Immature natural killer cell (primary cell): ENCODE data around the gene UQCC2. TPM values are rescaled to one million over a fixed set of nuclear protein-coding genes. Genes with fewer than 3 reads are reported as not detected.

Source experiments
- DNase-seq, 3 donors: peaks; one replicate each; pipeline ENCODE4 v3.0.0; 2022; ENCODE audit warnings: mixed read lengths in 1 of 3
- H3K27ac Mint-ChIP-seq, 6 donors: one replicate each; pipeline ENCODE4 v1.8.0; 2020; ENCODE audit warnings: mixed read lengths in 6 of 6, mild to moderate bottlenecking in 5 of 6, inconsistent platforms in 4 of 6, moderate library complexity in 3 of 6
- H3K27me3 Mint-ChIP-seq, 3 donors: one replicate each; pipeline ENCODE4 v1.8.0; 2020 to 2021; ENCODE audit warnings: low read depth in 3 of 3, mild to moderate bottlenecking in 3 of 3, mixed read lengths in 3 of 3, moderate library complexity in 3 of 3, inconsistent platforms in 1 of 3
- H3K36me3 Mint-ChIP-seq, 3 donors: one replicate each; pipeline ENCODE4 v1.8.0; 2020; ENCODE audit warnings: mixed read lengths in 3 of 3, inconsistent platforms in 2 of 3, mild to moderate bottlenecking in 2 of 3
- H3K4me1 Mint-ChIP-seq, 2 donors: one replicate each; pipeline ENCODE4 v1.8.0; 2020; ENCODE audit warnings: inconsistent platforms in 2 of 2, mild to moderate bottlenecking in 2 of 2, mixed read lengths in 2 of 2, moderate library complexity in 1 of 2
- H3K4me3 Mint-ChIP-seq, 5 donors: one replicate each; pipeline ENCODE4 v1.8.0; 2020; ENCODE audit warnings: mild to moderate bottlenecking in 5 of 5, mixed read lengths in 5 of 5, inconsistent platforms in 3 of 5, moderate library complexity in 3 of 5
- H3K9me3 Mint-ChIP-seq, 6 donors: one replicate each; pipeline ENCODE4 v1.8.0; 2020; ENCODE audit warnings: mild to moderate bottlenecking in 6 of 6, mixed read lengths in 6 of 6, inconsistent platforms in 4 of 6, moderate library complexity in 3 of 6
- polyA plus RNA-seq, 3 donors: library from polyadenylated mRNA; unstranded; fragments of 300-500 nt; fragmentation: Illumina TruSeq; gene quantifications; one replicate each; pipeline ENCODE4 v1.2.3, GENCODE V29; 2021

Gene UQCC2
- polyA plus RNA-seq, 3 donors from 2014 or later: 27.9 to 48.8 (median 37.4) TPM

DNA sequence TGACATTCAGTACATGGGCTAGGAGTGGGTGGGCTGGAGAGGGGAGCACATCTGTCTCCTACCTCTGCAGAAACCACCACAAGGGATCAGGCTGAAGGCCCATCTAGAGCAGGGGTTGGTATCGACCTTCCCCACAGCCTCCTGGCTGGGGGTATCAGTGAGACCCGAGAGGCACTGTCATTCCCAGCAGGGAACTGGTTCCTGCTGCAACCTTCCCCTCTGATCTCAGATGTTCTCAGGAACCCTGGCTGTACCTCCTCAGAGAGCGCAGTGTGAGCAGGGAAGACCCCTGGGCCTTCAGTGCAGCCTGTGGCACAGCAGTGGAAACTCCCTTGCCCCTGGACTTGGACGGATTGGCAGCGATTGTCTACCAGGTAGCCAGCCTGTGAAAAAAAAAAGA, 27.4 kb upstream of the UQCC2 start:
- DNase-seq: no peak
- peaks cover 0 to 2% (median 1%) of the 10 kb centered on the region in 3 donors for H3K27me3 Mint-ChIP-seq
- no peaks in the 10 kb centered on the region for H3K4me1 Mint-ChIP-seq
- no peak overlapping the region for H3K27ac Mint-ChIP-seq
- H3K9me3 Mint-ChIP-seq: peaks cover 0 to 2% (median 0%) of the 10 kb centered on the region in 6 donors
- no peak overlapping the region for H3K4me3 Mint-ChIP-seq
- H3K36me3 Mint-ChIP-seq: no peaks in the 10 kb centered on the region

DNA sequence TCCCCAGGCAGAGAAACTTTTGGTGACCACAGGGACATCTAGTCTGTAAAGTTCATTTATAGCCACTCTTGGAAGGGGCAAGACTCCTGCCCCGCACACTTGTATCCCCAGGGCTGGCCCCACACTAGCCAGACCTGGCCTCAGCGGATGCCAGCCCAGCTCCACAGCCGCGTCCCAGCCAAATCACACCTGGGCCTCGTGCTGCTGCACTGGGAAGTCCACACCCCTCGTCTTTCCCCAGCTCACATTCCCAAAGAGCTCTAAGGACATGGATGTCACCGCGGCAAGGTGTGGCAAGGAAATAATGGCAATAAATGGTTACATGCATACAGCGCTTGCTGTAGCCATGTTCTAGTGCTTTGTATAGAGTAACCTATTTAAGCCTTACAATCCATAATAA, 26.7 kb upstream of the UQCC2 start:
- Mint-ChIP-seq H3K4me1 (no peaks in the 10 kb centered on the region), H3K9me3 (peaks cover 0 to 2% (median 0%) of the 10 kb centered on the region in 6 donors), H3K27me3 (peaks cover 0 to 2% (median 0%) of the 10 kb centered on the region in 3 donors), H3K4me3 (no peak overlapping the region), H3K27ac (no peak overlapping the region), H3K36me3 (no peaks in the 10 kb centered on the region)
- DNase-seq: no peak

DNA sequence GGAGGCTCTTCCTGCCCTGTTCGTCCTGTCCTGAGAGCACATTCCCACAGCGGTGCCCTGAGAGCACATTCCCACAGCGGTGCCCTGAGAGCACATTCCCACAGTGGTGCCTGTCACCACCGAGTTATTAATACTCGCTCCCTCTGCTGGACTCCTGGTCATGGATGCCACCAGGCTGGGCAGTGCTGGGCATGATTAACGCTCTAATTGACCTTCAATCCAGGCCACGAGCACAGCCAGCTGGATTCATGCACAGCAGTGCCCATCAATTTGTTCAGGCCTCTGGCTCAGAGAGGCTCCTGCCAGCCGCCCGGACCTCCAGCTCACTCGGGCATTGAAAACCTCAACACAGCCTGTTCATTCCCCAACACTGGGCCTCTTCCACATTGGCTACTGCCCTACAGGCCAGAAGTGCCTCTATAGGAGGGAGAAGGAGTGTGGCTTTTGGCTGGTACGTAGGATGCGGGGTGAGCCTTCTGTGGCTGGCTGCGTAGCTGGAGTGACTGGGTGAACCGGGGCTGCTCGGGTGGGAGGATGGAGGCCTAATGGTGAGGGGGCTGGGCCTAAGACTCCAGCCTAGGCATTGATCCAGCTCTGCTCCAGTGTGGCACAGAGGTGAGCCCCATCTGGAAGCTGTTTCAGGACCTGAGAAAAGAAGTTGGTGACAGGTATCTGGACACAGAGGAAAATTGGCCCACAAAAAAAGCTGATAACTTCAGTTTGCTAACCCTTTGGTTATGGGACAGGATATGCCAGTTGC, 25.9 kb upstream of the UQCC2 start:
- Mint-ChIP-seq H3K27me3 (no peaks in the 10 kb centered on the region), H3K4me1 (no peaks in the 10 kb centered on the region), H3K4me3 (no peak overlapping the region), H3K27ac (no peak overlapping the region), H3K36me3 (no peaks in the 10 kb centered on the region), H3K9me3 (no peaks in the 10 kb centered on the region)
- no peak for DNase-seq

DNA sequence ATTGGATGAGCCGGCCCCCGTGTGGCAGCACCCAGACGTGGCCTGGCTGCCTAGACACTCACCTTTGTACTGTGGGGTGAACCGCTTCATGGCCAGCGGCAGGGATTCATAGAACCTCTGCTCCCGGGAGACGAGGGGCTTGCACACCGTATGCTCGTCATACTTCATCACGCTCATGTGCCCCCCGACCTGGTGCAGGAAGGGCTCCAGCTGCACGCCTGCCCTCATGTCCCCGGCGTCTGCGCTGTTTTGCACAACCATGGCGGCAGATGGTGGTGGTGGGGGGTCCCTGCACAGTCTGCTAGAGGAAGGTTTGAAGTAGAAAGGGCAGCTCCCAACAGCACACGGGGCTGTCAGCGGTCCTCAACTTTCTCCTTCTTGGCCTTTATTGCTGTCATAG, 23.7 kb upstream of the UQCC2 start:
- no peak for DNase-seq

DNA sequence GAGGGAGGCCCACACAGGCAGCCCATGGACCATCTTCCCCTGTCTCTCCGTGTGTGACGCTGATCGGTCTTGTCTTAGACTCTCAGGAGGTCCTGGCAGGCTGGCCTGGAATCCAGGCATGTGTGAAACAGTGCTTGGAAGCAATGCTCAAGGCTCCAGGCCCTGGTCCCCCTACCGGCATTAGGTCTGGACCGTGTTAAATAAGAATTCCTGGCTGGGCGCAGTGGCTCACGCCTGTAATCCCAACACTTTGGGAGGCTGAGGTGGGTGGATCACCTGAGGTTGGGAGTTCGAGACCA, 22.2 kb upstream of the UQCC2 start:
- no peak for DNase-seq
- Mint-ChIP-seq H3K27me3 (peaks cover 0 to 1% (median 0%) of the 10 kb centered on the region in 3 donors), H3K4me3 (no peak overlapping the region), H3K4me1 (no peaks in the 10 kb centered on the region), H3K9me3 (no peaks in the 10 kb centered on the region), H3K36me3 (no peaks in the 10 kb centered on the region), H3K27ac (no peak overlapping the region)

More for the DNA sequence above, 23.7 kb upstream of the UQCC2 start:
- Mint-ChIP-seq H3K36me3 (no peaks in the 10 kb centered on the region), H3K4me1 (no peaks in the 10 kb centered on the region), H3K9me3 (no peaks in the 10 kb centered on the region), H3K4me3 (no peak overlapping the region), H3K27me3 (no peaks in the 10 kb centered on the region), H3K27ac (no peak overlapping the region)

DNA sequence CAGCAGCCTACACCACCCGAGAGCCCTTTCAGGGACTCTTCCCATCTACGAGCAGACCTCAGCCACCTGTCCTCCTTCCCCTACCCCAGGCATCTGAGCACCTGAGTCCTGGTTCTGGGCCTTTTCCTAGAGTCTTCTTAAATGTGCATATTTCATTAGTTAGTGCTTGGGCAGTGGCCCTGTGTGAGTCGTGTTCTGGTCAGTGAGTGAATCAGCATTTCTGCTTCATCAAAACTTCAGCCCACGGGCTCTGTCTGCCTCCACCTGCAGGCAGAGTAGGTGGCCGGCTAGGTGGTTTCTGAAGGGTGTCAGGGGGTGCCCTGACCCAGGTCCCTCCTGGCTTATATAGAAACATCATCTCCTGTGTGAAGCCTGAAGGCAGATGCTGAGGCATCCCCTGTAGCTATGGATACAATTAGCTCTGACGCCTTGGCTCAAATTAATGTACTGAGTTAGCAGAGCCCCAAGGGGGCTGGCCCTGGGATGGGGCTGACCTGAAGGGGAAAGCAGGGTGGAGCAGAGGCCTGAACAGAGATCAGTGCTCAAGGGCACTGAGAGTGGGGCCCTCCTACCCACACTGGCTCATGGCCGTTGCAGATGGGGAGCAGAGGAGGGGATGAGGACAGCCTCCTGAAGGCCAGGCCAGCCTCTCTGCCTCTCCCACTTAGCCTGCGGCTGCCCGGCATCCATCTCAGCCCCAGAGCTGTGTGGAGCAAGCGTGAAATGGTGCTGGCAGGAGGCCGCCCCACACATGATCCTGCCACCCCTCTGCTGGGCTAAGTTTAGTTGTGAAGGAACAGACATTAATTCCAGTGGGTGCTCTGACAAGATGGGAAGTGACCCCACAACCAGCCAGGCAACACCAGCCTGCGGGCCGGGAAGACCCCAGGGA, 21.6 kb upstream of the UQCC2 start:
- Mint-ChIP-seq H3K9me3 (no peaks in the 10 kb centered on the region), H3K27ac (no peak overlapping the region), H3K36me3 (no peaks in the 10 kb centered on the region), H3K4me1 (no peaks in the 10 kb centered on the region), H3K27me3 (peaks cover 0 to 1% (median 0%) of the 10 kb centered on the region in 3 donors), H3K4me3 (no peak overlapping the region)
- no peak for DNase-seq

DNA sequence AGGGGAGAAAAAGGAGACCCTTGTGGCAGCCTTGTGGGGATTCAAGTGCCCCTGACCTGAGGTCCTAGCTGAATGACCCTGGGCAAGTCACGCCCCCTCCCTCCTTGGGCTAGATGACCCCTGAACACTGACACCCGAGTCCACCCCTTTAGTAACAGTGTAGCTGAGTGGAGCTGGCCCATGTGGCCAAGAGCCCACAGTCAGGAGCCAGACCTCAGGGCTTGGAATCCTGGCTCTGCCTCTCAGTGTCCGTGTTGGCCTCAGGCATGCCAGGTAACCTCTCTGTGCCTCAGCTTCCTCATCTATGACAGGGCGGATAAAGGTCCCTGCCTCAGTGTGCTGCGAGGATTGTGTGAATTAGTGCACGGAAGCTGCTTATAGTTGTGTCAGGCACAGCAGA, 20.9 kb upstream of the UQCC2 start:
- Mint-ChIP-seq H3K4me1 (no peaks in the 10 kb centered on the region), H3K4me3 (no peak overlapping the region), H3K9me3 (no peaks in the 10 kb centered on the region), H3K27me3 (peaks cover 0 to 1% (median 0%) of the 10 kb centered on the region in 3 donors), H3K36me3 (no peaks in the 10 kb centered on the region), H3K27ac (no peak overlapping the region)
- DNase-seq: no peak

DNA sequence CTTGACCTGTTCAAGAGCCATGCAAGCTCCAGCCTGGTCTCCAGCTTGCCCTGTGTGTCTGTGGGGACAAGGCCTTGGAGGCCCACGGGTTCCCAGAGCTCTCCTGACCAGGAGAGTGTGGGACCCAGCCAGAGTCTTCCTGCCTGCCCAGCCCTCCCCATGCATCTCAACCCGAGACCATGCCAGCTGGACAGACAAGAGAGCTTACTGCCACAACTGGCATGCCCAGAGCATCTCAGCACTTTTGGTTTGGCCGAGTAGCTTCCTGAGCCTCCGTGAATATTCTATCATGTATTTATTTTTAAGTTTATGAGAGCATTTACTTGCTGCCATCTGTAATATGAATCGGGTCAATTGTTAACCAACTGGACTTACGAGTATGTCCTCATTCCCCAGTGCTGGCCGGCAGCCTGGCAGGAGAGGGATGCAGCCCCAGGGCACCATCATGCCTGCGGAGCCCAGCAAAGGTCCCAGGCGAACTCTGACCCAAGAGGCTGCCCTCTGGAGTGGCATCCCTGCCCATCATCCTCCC, 20.3 kb upstream of the UQCC2 start:
- Mint-ChIP-seq H3K36me3 (no peaks in the 10 kb centered on the region), H3K4me3 (no peak overlapping the region), H3K27ac (no peak overlapping the region), H3K9me3 (no peaks in the 10 kb centered on the region), H3K4me1 (no peaks in the 10 kb centered on the region), H3K27me3 (peaks cover 0 to 1% (median 0%) of the 10 kb centered on the region in 3 donors)
- no peak for DNase-seq

DNA sequence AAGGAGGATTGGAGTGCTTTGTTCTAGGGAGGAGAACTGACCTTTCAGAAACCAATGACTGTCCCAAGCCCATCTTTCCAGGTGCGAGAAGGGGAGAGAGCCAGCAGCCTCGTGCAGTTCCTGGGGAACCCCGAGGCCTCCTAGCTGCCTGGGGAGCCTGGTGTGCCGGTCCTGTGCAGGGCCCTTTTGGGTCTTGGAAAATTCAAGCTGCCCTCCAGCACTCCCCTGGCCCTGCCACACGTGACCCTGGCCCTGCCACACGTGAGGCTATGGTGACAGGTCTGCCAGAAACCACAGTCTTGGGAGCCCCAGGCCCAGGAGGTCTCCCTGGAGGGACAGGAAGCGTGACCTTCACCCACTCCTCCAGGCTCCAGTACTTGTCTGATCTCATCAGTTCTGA, 19.5 kb upstream of the UQCC2 start:
- H3K4me3 Mint-ChIP-seq: no peak overlapping the region
- peaks cover 0 to 2% (median 1%) of the 10 kb centered on the region in 3 donors for H3K27me3 Mint-ChIP-seq
- H3K36me3 Mint-ChIP-seq: no peaks in the 10 kb centered on the region
- H3K4me1 Mint-ChIP-seq: no peaks in the 10 kb centered on the region
- no peak for DNase-seq
- H3K9me3 Mint-ChIP-seq: no peaks in the 10 kb centered on the region
- no peak overlapping the region for H3K27ac Mint-ChIP-seq

DNA sequence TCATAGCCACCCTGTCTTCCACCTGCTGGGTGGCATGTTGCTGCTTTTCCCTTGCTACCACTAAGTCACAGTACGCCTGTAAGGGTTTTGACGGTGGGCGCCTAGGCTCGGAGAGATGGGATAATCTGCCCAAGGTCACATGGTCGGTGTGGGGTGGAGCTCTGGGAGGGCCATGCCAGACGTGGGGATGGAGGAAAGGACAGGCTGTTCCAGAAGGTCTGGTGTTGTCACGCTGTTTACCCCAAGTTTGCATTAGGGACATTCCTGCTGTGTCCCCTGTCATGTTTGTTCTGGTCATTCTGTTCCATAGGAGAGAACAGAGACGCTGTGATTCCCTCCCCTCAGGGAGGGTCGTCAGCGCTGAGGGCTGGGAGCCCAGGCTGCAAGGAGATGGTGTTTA, 19.1 kb upstream of the UQCC2 start:
- Mint-ChIP-seq H3K27ac (no peak overlapping the region), H3K27me3 (peaks cover 0 to 2% (median 1%) of the 10 kb centered on the region in 3 donors), H3K4me3 (no peak overlapping the region), H3K9me3 (no peaks in the 10 kb centered on the region), H3K4me1 (no peaks in the 10 kb centered on the region), H3K36me3 (no peaks in the 10 kb centered on the region)
- no peak for DNase-seq

DNA sequence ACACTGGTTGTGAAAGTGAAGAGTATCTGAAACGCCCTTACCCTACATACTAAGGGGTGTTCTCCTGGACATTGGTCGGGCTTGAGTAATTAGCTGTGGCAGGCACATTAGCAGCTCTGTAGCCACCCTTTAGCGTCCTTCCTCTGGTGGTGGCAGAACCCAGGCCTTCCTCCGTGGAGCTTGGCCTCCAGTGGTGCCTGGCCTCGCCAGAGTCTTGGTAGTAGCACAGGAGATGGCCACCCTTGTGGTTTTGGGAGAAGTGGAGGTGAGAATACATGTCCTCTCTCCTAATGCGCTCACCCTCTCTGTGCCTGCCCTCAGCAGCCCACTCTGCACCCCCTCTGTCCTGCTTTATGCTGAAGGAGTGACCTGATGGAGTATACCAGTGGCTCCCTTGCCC, 17.6 kb upstream of the UQCC2 start:
- Mint-ChIP-seq H3K27ac (no peak overlapping the region), H3K36me3 (no peaks in the 10 kb centered on the region), H3K4me3 (no peak overlapping the region), H3K27me3 (peaks cover 0 to 2% (median 1%) of the 10 kb centered on the region in 3 donors), H3K9me3 (no peaks in the 10 kb centered on the region), H3K4me1 (no peaks in the 10 kb centered on the region)
- no peak for DNase-seq

DNA sequence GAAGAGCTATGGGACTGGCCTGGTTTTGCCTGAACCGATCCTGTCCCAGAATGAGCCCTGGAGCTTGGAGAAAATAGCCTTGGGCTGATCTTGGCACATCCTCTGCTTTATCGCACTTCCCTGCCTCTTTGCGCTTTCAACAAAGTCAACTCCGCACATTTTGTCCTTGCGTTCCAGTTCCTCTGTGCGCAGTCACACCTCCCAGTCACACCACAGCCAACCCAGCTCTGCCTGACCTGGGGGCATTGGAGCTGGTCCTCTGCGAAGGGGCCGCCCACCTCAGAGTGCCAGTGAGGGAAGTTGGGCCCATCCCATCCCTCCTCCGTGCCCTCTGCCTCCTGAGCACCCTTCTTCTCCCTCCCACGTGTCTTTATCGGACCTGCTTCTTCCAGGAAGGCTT, 16.9 kb upstream of the UQCC2 start:
- no peaks in the 10 kb centered on the region for H3K4me1 Mint-ChIP-seq
- H3K27me3 Mint-ChIP-seq: peaks cover 0 to 2% (median 1%) of the 10 kb centered on the region in 3 donors
- no peaks in the 10 kb centered on the region for H3K36me3 Mint-ChIP-seq
- no peak overlapping the region for H3K4me3 Mint-ChIP-seq
- no peaks in the 10 kb centered on the region for H3K9me3 Mint-ChIP-seq
- H3K27ac Mint-ChIP-seq: no peak overlapping the region
- no peak for DNase-seq

DNA sequence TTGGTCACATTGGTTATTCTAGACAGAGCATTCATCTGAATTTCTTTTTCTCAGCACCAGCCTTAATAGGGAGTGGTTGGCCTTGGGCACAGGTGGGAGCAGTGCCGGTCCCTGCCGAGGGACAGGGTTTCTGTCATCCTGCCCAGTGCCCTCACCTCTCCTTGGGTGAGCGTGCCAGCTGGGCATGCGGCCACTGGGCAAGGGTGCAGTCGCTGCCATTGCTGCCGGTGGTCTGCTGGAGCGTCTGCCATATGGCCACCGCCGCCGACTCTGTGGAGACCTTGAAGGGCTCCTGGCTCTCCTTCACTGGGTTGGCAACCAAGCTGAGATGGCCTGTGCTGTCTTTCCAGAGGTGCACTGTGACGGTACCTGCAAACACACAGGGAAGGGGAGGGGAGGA, 16.4 kb upstream of the UQCC2 start:
- Mint-ChIP-seq H3K4me3 (no peak overlapping the region), H3K9me3 (no peaks in the 10 kb centered on the region), H3K36me3 (no peaks in the 10 kb centered on the region), H3K27ac (no peak overlapping the region), H3K4me1 (no peaks in the 10 kb centered on the region), H3K27me3 (peaks cover 0 to 3% (median 1%) of the 10 kb centered on the region in 3 donors)
- no peak for DNase-seq

DNA sequence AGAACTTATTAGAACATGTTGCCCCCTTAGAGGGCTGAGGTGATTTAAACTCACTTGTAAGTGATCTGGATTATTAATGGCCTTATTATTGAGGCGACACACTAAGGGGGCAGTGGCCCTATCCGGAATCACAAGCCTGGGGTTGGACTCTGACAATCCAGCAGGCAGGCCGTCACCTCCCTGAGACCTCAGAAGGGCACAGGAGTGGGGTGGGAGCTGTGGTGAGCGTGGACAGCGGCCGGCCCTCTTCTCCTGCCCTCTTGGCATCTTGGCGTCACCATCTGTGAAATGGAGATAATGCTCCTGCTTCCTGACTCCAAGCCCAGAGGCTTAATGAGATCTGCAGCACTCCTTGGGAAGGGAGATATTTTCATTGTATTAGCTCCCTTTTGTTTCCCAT, 15.6 kb upstream of the UQCC2 start:
- Mint-ChIP-seq H3K27ac (no peak overlapping the region), H3K9me3 (no peaks in the 10 kb centered on the region), H3K4me3 (no peak overlapping the region), H3K4me1 (no peaks in the 10 kb centered on the region), H3K27me3 (peaks cover 0 to 6% (median 1%) of the 10 kb centered on the region in 3 donors), H3K36me3 (no peaks in the 10 kb centered on the region)
- DNase-seq: no peak
